ENCODE results near the gene JAG1.

The JAG1 gene

DNA sequence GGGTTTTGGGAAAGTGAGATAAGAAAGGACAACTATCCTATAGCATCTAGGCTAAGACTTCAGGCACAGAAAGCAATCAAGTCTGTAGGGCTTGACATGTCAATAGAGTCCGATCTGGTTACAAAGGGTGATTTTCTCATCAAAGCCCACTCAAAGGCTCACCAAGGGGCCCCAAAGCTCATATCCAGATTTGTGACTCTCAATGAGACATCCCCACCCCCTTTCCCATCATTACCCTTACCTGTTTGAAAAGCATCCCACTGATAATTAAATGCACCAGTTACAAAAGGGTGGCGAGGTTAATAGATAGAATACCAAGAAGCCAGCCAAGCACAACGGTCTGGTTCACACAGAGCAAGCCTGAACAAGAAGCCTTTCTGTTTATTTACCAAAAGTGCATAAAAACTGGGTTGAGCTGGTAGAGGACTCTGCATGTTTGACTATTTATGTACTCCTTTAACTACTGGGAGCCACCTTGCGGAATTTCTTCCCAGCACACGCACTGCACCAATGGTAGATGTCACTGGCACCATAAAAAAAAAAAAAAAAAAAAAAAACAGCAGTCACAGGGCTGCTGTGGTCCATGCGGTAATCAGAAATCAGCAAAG, 6.1 kb downstream of the JAG1 start:
- DNase-seq (ENCODE audit: low read depth), result no peak

GRCh38 chr20:10667077-10667401, 6.8 kb downstream of the JAG1 start:
- no peak for DNase-seq (ENCODE audit: low read depth)

DNA sequence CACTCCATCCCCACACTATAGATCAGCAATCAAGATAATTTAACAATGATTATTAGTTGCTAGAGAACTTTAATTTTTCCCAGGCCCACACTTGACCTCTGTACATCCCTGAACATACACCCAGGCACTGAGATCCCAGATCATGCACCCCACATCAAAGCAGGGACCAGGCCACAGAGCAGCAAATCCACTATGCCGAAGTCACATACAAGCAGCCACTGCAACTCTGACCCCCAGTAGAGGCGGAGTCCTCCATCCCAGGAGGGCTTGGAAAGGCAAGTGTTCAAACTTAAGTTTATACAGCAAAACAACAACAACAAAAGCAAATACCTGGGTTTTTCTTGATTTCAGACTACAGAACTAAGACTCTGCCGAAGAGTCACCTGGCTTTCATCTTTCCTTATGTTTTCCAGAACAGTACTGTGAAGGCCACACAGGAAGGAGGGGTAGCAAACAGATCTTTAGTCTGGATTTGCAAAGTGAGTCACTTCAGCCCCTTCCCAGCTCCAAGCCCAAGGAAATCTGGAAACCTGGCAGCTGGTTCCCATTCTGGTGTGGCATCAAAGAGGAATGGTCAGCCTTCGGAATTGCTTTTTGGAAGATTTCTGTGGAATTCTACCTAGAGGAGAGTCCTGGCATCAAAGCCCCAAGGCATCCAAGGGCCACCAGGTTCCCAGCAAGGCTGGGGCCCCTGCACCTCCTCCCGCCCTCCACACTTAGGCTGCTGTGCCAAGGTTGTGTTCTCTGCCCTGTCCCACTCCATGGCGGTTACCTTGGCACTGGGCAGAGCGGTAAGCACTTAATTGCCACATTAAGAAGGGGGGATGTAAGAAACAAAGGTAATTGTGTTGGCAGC, 7.3 kb downstream of the JAG1 start:
- no peak for DNase-seq (ENCODE audit: low read depth)

DNA sequence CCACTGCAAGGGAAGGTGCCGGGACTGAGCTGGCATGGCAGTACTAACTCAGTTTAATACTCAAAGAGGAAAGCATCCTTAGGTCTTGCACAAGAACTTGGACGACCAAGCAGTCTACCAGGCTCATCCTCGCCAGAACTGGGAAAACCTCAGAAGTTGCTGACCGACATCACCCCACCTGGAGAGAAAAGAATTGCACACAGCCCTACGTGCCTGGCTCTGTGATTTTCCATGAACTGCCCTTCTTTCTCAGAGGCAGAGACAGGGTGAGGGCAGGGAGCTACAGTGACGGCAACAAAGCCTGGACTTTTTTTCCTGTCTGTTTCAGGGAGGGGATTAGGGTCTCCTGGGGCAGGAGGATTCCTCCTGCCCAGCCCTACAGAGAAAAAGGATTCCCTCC, 8.0 kb downstream of the JAG1 start:
- no peak for DNase-seq (ENCODE audit: low read depth)

GRCh38 chr20:10665027-10665561, 8.7 kb downstream of the JAG1 start:
- DNase-seq (ENCODE audit: low read depth), result no peak

GRCh38 chr20:10663756-10664155, 10.0 kb downstream of the JAG1 start:
- DNase-seq (ENCODE audit: low read depth), result no peak

GRCh38 chr20:10662661-10663458, 10.9 kb downstream of the JAG1 start:
- no peak for DNase-seq (ENCODE audit: low read depth)

DNA sequence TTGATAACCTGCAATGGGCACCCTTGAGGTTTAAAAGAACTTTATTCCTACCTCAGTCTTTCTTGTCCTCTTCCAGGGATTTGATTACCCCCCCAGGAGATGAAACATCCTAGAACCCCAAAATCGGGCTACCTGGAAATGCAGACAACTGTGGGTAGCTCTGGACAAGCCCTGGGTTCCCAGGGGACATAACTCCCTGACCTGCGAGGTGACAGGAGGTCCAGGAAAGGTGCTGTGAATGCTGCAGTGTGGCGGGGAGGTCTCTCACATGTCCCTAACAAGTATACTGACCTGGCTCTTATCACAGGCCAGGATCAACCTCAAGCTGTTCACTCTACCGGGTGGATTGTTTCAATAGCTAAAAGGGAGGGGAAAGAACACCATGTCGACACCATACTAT, 11.6 kb downstream of the JAG1 start:
- DNase-seq (ENCODE audit: low read depth), result no peak

DNA sequence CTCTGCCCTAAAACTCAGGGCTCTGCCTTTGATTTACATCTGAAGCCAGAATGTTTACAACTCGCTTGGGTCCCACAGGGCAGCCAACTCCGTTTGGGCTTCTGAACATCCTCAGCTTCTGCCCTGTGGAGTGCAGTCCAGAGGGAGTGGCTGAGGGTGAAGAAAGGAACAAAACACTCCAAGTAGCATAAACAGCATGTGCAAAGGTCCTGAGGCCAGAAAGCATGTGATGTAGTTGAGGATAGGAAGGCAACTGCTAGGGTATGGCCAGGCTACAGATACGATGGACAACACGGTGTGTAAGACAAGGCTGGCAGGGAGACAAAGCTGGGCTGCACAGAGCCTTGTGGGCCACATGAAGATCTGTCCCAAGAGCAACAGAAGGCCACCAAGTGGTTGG, 12.5 kb downstream of the JAG1 start:
- DNase-seq (ENCODE audit: low read depth), result no peak

DNA sequence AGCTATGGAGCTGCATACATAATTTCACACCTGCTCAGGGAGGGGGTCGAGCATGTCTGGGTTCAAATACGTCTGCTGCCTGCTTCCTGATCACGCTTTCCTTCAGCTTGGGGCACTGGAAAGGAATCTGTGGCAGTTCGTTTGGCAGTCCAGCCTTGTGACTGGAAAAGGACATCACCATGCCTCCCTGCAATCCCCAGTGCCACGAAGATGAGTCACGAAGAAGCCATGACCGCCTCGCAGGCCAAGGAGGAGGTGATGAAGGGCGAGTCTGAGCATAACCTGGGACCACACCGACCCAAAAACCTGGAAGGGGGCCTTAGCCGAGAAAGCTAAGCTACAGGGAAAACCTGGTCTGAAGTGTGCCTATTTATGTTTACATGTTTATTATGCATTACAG, 13.1 kb downstream of the JAG1 start:
- no peak for DNase-seq (ENCODE audit: low read depth)

DNA sequence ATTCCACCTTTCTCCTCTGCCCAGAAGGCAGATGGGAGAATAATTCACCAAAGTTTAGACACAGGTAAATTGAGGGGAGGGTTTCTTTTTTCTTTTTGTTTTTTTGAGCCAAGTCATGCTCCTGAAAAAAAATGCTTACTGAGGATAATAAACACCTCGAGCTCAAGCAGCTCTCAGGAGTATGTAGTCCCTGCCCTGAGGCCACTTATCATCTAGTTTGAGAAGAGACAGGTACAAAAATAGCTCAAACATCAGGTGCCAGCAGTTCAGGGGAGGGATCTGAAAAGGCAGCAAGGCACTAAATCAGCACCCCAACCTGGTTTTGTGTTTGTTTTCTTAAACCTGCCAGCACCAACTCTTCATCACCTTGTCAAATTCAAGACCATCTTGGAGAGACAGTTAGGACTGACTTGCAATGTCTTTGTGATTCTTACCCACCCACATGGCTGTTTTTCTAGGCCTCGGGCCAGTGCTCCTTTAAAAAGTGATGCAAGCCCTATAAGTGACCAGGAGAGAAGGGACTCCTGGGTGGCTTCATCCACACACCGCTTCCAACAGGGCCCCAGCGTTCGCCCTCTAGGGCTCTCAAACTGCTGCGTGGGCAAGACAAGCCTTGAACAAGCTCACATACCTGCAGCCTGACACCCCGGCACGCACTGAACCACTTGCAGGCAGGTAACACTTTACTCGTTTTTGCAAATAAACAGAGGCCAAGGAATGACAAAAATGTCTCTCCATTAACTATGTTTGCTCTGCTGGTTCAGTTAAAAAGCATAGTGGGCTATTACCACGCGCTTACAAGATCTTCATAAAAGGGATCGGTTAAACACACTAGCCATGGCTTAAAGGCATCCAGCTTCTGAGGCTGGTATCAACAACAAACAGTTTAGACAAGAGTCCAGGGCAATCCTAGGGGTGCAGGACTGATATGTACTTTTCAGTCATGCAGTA, 13.9 kb downstream of the JAG1 start:
- no peak for DNase-seq (ENCODE audit: low read depth)

GRCh38 chr20:10658876-10659632, 14.7 kb downstream of the JAG1 start:
- no peak for DNase-seq (ENCODE audit: low read depth)

DNA sequence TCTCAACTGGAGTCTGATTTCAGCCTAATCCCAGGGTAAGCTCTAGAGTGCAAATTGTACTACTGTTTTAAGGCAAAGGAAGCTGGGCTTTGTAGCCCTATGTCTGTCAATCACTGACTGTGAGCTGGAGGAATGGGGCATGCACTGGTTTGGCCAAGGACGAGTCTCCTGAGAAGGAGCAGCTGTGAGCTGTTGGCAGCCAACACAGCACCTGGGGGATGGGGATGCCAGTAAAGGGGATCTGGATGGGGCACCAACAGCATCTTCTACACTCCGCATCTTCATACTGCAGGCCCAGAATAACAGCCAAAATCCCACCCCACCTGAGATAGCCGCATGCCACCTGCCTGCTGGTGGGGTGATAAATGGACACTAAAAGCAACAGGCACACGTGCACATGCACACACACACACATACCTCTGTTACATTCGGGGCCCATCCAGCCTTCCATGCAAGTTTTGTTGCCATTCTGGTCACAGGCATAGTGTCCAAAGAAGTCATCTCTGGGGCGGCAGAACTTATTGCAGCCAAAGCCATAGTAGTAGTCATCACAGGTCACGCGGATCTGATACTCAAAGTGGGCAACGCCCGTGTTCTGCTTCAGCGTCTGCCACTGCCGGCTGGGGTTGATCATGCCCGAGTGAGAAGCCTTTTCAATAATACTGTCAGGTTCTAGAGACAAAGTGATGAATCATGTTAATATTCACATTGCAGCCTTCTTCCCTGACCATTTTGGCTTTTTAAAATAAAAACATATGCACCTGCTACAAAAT, 15.6 kb downstream of the JAG1 start:
- no peak for DNase-seq (ENCODE audit: low read depth)

DNA sequence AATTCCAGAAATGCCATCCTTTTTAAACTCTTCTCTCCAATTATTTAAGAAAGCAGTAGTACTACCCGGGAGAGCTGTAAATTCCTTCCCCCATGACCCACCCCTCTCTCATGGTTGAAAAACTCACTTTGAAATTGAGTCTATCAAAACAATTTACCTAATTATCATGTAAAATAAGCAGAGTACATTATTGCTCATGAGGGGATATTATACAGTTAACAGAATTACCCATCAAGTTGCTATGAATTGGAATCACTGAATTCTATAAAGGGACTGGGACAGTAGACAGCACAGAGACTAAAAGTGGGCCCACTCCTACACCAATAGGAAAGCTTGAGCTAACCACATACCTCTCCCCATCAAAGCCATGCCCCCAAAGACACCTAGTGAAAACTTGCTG, 16.3 kb downstream of the JAG1 start:
- no peak for DNase-seq (ENCODE audit: low read depth)

DNA sequence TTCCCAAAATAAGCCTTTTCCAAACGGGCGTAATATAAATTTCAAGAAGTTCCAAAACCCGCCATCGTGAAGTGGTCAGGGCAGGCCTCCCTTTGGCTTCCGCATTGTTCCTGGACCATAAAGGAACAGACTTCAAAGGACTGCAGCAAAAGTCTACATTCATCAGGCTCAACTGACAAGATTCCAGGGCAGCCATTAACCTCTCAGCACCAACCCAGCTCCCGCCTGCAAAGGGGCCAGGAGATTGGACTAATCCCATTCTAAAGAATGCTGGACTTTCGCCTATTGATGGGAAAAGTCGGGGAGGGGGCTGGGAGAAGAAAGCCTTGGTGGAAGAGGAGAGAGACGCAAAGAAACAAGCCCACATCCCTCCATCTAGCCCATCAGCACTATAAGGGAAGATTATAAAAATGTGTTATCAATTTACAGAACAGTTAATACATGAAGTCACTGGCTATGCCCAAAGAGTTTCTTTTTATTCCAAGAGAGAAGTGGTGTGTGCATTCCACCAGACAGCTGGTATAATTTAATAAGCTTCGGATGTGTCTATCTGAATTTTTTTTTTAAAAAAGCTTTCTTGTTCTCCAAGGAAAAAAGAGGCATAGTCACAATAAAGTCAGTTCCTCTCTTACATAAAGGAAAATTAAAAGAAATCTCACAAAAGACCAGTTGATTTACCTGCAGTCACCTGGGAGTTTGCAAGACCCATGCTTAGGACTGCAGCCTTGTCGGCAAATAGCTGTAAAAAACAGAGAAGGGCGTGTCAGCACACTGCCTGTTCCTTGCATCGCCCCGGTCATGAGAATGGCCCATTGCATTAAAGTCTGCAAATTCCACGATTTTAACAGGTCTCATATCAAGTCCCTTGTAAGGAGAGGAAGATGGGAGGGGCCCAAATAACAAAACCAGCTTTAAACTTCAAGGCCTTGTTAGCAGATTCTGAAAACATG, 17.8 kb downstream of the JAG1 start:
- no peak for DNase-seq (ENCODE audit: low read depth)

GRCh38 chr20:10654630-10655029, 19.2 kb downstream of the JAG1 start:
- no peak for DNase-seq (ENCODE audit: low read depth)

- DNase-seq (ENCODE audit: low read depth), result no peak
Observed at GRCh38 chr20:10654250-10654610, 19.6 kb downstream of the JAG1 start.

DNA sequence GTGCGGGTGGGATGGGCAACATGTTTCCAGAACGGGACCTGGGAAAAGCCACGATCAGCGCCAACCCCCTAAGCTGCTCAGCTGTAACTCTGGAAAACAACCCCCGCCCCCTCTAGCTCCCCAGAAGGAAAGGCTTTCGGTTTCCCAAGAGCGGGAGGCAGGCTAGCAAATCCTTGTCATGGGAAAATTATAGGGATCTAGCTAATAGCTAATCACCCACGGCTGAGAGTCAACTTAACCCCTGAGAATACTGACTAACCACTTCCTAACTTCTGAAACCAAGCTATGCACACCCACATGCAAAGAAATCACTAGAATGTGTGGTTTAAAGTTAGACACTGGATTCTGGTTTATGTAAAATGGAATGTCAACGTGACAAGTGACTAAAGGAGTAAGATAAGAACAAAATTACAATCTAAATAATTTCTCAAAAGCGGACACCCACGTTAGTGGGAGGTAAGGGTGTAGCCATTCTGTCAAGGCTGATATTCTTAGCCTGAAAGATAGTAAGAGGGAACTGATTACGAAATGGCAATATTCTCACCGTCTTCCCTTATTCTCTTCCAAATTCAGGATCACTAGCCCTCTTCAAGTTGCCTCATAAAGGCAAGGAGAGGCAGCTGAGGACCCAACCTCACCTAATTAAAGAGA, 20.1 kb downstream of the JAG1 start:
- DNase-seq (ENCODE audit: low read depth), result no peak

Data from fibroblast of the conjunctiva (primary cell).